Caco-2 (cell line): Measurements from ENCODE around the gene AP3B1. TPM values are rescaled to one million over a fixed set of nuclear protein-coding genes. Genes with fewer than 3 reads are reported as not detected.

ENCODE experiments used
- BruUV-seq: library from RNA; stranded (reverse); fragments of 400-500 nt; replicated peaks from 2 replicates; lab custom pipeline; 2021; lab: Mats Ljungman, UMichigan
- CTCF ChIA-PET: fragments of 300-600 bp; sonication (Branson Sonifier 250); formaldehyde crosslinking; loops from one replicate; lab custom pipeline; 2022; ENCODE audit warnings: antibody characterized with exemption; lab: Charles Lee
- POLR2A ChIA-PET: fragments of 300-600 bp; sonication (Branson Sonifier 250); formaldehyde crosslinking; loops from one replicate; lab custom pipeline; 2022; ENCODE audit warnings: antibody characterized with exemption; lab: Charles Lee
- DNase-seq, 2 experiments: peaks; one replicate each; pipeline versions ENCODE4 v3.0.0 to v3.0.0-alpha.2; 2020 to 2022
- H3K27me3 ChIP-seq: replicated peaks from 2 replicates; pipeline ENCODE4 v1.6.0; 2011; ENCODE audit warnings: low read length; ENCODE audit not compliant: control insufficient read depth, insufficient read depth
- H3K36me3 ChIP-seq: 2 replicates; pipeline ENCODE4 v1.5.1; 2011; ENCODE audit warnings: low read length; ENCODE audit not compliant: control insufficient read depth, insufficient read depth
- H3K4me1 ChIP-seq: fragments of 250-450 bp; sonication (Bioruptor Pico); 2 replicates; pipeline ENCODE4 v1.5.1; 2020; ENCODE audit warnings: mild to moderate bottlenecking
- H3K4me3 ChIP-seq: 2 replicates; pipeline ENCODE4 v1.5.1; 2011; ENCODE audit warnings: low read depth, mild to moderate bottlenecking, control low read depth, low read length
- H3K9me3 ChIP-seq: fragments of 250-450 bp; sonication (Bioruptor Pico); 2 replicates; pipeline ENCODE4 v1.5.1; 2020; ENCODE audit warnings: mild to moderate bottlenecking, moderate library complexity
- H3K27ac Mint-ChIP-seq: one replicate; pipeline ENCODE4 v1.8.0; 2022; ENCODE audit warnings: mixed read lengths; ENCODE audit not compliant: unreplicated experiment
- H3K27me3 Mint-ChIP-seq: one replicate; pipeline ENCODE4 v1.8.0; 2022; ENCODE audit warnings: mixed read lengths; ENCODE audit not compliant: insufficient read depth, unreplicated experiment
- H3K36me3 Mint-ChIP-seq: one replicate; pipeline ENCODE4 v1.8.0; 2022; ENCODE audit warnings: mild to moderate bottlenecking, mixed read lengths; ENCODE audit not compliant: insufficient read depth, unreplicated experiment
- H3K4me1 Mint-ChIP-seq: one replicate; pipeline ENCODE4 v1.8.0; 2022; ENCODE audit warnings: low read depth, mixed read lengths; ENCODE audit not compliant: unreplicated experiment
- H3K4me3 Mint-ChIP-seq: one replicate; pipeline ENCODE4 v1.8.0; 2022; ENCODE audit warnings: mild to moderate bottlenecking, moderate library complexity, mixed read lengths; ENCODE audit not compliant: unreplicated experiment
- H3K9me3 Mint-ChIP-seq: one replicate; pipeline ENCODE4 v1.8.0; 2022; ENCODE audit warnings: mixed read lengths; ENCODE audit not compliant: unreplicated experiment
- CTCF ChIP-seq, 2 experiments: fragments of 200-600 bp in 1 of 2; IDR thresholded peaks; 1 replicate in 1 of 2; 2 replicates in 1 of 2; pipeline versions ENCODE4 v1.5.1 to v1.8.0; 2011 to 2022; ENCODE audit warnings: antibody characterized with exemption in 1 of 2, control low read depth in 1 of 2, inconsistent platforms in 1 of 2, low read depth in 1 of 2, low read length in 1 of 2, mild to moderate bottlenecking in 1 of 2, moderate library complexity in 1 of 2; ENCODE audit not compliant: insufficient read depth in 1 of 2, severe bottlenecking in 1 of 2, unreplicated experiment in 1 of 2
- intact Hi-C: fragments of 100-400 bp; cut with micrococcal nuclease; formaldehyde crosslinking; loops from one replicate; pipeline ENCODE4 v1.10.0; 2022; ENCODE audit not compliant: unreplicated experiment
- total RNA-seq: library from RNA; stranded (reverse); gene quantifications from 2 replicates; pipeline ENCODE4 v1.2.3, GENCODE V29; 2022

AP3B1 gene
- total RNA-seq, 1 experiment from 2014 or later = 52.7 TPM

- no peaks in the 10 kb centered on the region for H3K9me3 Mint-ChIP-seq
- H3K27ac Mint-ChIP-seq = no peak overlapping the region
- DNase-seq = no peak
- H3K27me3 Mint-ChIP-seq = no peaks in the 10 kb centered on the region
- no peak overlapping the region for H3K4me3 Mint-ChIP-seq
- intact Hi-C loops = no loop called here
- no peaks in the 10 kb centered on the region for H3K4me1 Mint-ChIP-seq
- H3K4me1 ChIP-seq = no peaks in the 10 kb centered on the region
- H3K36me3 ChIP-seq = no peaks in the 10 kb centered on the region
- CTCF ChIA-PET = no interaction called here
- peaks cover 28% of the 10 kb centered on the region for H3K36me3 Mint-ChIP-seq
- POLR2A ChIA-PET = no interaction called here
- H3K4me3 ChIP-seq = no peak overlapping the region
- no peaks in the 10 kb centered on the region for H3K9me3 ChIP-seq
- TF ChIP-seq CTCF (IDR thresholded peaks at IDR 0.05; ENCODE audit: insufficient read depth in 1 of 2, low read depth in 1 of 2, low read length in 1 of 2, severe bottlenecking in 1 of 2, unreplicated experiment in 1 of 2) = no peak
- BruUV-seq = no TSS peak
- H3K27me3 ChIP-seq = no peaks in the 10 kb centered on the region
These were observed 185.9 kb downstream of the AP3B1 start for GRCh38 chr5:78108564-78108963.

- intact Hi-C loops = no loop called here
- no peaks in the 10 kb centered on the region for H3K4me1 ChIP-seq
- no TSS peak for BruUV-seq
- H3K4me3 Mint-ChIP-seq = no peak overlapping the region
- CTCF ChIA-PET = no interaction called here
- peaks cover 37% of the 10 kb centered on the region for H3K36me3 Mint-ChIP-seq
- no peaks in the 10 kb centered on the region for H3K4me1 Mint-ChIP-seq
- no peak for DNase-seq
- no peaks in the 10 kb centered on the region for H3K27me3 Mint-ChIP-seq
- H3K27ac Mint-ChIP-seq = no peak overlapping the region
- H3K27me3 ChIP-seq = no peaks in the 10 kb centered on the region
- POLR2A ChIA-PET = no interaction called here
- TF ChIP-seq CTCF (IDR thresholded peaks at IDR 0.05; ENCODE audit: insufficient read depth in 1 of 2, low read depth in 1 of 2, low read length in 1 of 2, severe bottlenecking in 1 of 2, unreplicated experiment in 1 of 2) = no peak
- peaks cover 2% of the 10 kb centered on the region; the same call in 1 of the 2 replicates for H3K36me3 ChIP-seq
- H3K9me3 ChIP-seq = no peaks in the 10 kb centered on the region
- H3K9me3 Mint-ChIP-seq = no peaks in the 10 kb centered on the region
- H3K4me3 ChIP-seq = no peak overlapping the region
These were observed 191.1 kb downstream of the AP3B1 start for GRCh38 chr5:78103232-78103918.

- DNase-seq = no peak
- no TSS peak for BruUV-seq
- Mint-ChIP-seq H3K4me1 (no peaks in the 10 kb centered on the region), H3K36me3 (peaks cover 37% of the 10 kb centered on the region), H3K9me3 (no peaks in the 10 kb centered on the region), H3K27me3 (no peaks in the 10 kb centered on the region), H3K27ac (no peak overlapping the region), H3K4me3 (no peak overlapping the region)
- H3K4me3 ChIP-seq = no peak overlapping the region
- H3K4me1 ChIP-seq = no peaks in the 10 kb centered on the region
- H3K27me3 ChIP-seq = no peaks in the 10 kb centered on the region
- H3K36me3 ChIP-seq = peaks cover 2% of the 10 kb centered on the region; the same call in 1 of the 2 replicates
- intact Hi-C loops = no loop called here
- POLR2A ChIA-PET = no interaction called here
- no peaks in the 10 kb centered on the region for H3K9me3 ChIP-seq
- TF ChIP-seq CTCF (IDR thresholded peaks at IDR 0.05; ENCODE audit: insufficient read depth in 1 of 2, low read depth in 1 of 2, low read length in 1 of 2, severe bottlenecking in 1 of 2, unreplicated experiment in 1 of 2) = no peak
- CTCF ChIA-PET = no interaction called here
These were observed 192.0 kb downstream of the AP3B1 start for GRCh38 chr5:78102500-78102899.
